Stimulated activated CD8-positive, alpha-beta memory T cell treated with anti-CD3 and anti-CD28 coated beads, Interleukin-7, amount 100 ng/mL, for 4 hours (primary cell): Measurements from ENCODE around the gene ELOA.
"Not testable (repeated sequence)": the region's sequence is repeated elsewhere in the genome, so short reads cannot be mapped to it uniquely, and the experiment has no call there.

ENCODE experiments used
- DNase-seq, 2 donors: peaks; one replicate each; pipeline ENCODE4 v3.0.0-alpha.2; 2020; ENCODE audit warnings: low read depth in 2 of 2

ELOA gene

DNA sequence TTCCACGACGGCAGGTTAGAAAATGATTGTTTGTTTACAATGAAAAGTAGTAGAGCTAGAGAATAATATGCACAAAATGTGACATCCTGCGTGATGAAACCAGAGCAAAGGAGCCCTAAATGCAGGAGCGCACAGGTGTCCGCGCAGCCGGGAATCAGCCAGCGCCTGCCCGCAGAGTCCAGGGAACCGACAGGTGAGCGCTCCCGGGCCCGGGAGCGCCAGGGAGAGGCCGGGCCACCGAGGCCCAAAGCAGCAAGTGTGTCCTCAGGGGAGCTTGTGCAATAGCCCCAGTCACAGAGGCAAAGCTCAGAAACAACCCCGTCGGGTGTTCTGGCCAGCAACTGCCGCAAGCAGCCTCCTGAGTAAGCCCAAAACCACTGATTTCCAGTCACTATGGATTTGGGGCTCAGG lies 58.1 kb downstream of the ELOA start:
- no peak for DNase-seq

DNA sequence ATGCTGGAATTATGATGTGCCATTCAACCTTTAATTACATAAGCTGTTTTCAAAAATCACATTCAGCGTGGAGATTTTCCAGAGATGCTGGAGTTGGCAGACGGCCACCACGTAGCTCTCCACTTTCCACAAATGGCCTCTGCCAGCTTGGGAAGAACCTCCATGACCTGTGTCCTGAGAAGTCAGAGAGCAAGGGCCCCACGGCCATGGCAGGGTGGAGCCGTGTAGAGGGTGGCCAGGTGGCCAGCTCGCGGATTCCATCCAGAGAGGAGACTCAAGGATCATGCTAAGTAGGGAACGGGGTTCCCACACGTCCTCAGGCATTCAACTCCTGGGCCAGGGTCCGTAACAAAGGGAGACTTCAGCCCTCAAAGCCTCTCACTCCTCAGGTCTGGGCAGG lies 58.6 kb downstream of the ELOA start:
- no peak for DNase-seq

DNA sequence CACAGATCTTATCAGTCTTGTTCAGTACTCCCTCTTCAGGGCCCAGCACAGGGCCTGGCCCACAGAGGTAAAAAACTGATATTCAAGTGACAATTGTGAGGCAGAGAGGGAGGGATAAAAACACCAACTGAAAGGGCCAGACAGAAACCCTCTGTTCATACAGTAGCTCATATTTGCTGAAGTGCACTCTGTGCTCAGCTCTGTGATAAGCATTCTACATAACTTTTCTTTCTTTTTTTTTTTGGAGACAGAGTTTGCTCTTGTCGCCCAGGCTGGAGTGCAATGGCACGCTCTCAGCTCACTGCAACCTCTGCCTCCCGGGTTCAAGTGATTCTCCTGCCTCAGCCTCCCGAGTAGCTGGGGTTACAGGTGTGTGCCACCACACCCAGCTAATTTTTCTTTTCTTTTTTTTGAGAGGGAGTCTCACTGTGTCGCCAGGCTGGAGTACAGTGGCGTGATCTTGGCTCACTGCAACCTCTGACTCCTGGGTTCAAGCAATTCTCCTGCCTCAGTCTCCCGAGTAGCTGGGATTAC lies 59.6 kb downstream of the ELOA start:
- not testable (repeated sequence) for DNase-seq

DNA sequence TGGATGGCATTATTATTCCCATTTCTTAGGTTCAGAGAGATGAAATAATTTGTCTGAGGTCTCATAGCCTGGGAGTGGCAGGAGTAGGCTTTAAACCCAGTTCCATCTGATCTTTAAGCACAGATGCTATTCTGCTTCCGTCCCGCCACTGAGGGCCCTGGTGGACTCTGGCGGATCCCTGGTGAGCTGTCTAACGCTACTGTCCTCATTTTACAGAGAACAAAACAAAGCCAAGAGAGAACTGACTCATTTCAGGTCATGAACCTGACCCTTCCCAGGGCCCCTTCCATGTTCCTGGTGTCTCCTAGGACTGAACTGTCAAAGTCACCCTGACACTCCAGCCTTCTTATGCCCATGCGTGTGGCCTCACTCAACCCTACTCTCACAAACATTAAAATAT lies 60.4 kb downstream of the ELOA start:
- DNase-seq: no peak

DNA sequence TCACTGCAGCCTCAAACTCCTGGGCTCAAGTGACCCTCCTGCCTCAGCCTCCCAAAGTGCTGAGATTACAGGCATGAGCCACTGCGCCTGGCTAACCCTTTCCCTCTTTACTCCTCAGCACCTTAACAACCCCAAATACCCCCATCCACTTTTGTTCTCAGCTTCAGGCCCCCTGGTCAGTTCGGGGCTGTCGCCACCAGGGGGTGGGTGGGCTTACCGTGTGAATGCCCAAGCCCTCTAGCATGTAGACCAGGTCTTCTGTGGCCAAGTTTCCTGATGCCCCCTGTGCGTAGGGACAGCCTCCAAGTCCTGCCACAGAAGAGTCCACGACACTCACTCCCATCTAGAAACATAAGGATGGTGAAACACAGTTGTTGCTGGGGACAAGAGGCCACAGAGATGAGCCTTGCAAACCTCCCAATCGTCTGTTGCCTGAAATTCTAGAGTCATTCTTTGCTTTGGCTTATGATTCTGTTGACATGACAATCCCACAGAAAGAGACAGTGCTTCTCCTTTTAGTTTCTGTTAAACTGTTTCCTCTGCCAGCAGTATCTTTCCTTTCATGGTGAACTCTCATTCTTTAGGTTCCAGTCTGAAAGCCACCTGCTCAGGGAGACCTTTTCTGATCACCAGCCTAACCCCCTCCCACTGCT lies 61.0 kb downstream of the ELOA start:
- DNase-seq: no peak

DNA sequence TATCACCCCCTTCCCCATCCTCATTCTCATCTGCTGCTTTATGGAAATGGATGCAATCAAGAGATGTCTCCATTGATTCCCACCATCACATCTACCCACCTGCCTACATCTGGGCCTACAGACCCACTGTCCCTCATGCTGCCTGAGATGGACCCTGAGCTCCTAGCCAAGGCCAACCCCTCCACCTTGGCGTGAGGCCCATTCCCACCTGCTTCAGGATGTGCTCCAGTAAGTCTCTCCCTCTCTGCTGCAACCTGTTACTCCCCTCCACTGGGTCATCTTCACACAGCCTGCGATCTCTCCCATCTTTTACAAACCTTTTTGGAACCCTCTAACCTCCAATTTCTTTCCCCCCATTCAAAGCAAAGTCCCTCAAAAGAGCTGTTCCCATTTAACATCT lies 61.8 kb downstream of the ELOA start:
- DNase-seq: no peak

DNA sequence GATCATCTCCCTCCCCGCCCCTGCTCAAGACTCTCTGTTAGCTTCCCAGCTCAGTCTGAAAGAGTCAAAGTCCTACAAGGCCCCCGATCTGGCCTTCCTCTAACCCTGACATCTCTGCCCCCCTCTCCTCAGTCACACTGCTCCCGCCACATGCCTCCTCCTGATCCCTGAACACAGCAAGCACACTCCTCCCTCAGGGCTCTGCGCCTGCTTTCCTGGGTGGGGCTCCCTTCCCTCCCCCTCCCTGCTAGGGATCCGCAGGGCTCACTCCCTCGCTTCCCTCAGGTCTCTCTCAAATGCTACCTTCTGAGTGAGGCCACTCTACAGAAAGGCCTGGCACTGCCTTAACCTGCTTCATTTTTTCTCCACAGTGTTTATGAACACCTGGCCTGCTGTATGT lies 63.0 kb downstream of the ELOA start:
- no peak for DNase-seq

DNA sequence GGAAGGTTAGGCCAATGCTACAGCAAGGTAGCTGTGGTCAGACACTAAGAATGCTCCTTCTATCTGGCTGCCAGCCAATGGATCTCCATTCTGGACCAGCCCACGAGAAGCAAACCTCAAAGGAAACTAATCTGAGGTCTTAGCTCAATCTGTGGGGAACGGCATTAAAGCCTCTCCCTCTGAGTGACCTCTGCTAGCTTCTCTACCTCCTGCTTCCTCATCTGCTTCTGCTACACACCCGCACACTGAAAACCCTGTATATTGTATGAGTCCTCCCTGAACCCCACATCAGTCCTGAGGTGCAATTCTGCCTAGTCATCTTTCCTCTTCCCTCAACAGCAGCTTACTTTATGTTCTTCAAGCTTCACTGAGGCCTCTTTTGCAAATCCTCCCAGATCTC lies 64.2 kb downstream of the ELOA start:
- DNase-seq: no peak

DNA sequence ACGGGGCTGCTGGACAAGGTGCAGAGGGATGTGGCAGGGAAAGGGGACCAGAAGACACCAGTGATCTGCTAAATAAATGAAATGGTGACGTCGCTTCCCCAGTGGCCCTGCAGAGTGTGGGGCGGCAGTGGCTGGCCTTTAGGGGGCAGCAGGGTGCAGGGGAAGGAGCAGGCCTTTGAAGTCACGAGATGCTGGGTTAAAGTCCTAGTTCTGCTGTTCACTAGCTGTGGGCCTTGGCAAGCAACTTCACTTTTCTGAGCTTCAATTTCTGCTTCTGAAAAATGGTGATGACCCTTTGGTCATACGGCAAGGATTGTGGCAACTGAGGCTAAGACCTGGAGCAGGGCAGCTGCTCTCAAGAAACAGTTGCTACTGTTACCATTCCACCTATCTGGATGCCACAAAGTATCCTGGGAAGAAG lies 66.5 kb downstream of the ELOA start:
- DNase-seq: peak; percentile 64 to 68

DNA sequence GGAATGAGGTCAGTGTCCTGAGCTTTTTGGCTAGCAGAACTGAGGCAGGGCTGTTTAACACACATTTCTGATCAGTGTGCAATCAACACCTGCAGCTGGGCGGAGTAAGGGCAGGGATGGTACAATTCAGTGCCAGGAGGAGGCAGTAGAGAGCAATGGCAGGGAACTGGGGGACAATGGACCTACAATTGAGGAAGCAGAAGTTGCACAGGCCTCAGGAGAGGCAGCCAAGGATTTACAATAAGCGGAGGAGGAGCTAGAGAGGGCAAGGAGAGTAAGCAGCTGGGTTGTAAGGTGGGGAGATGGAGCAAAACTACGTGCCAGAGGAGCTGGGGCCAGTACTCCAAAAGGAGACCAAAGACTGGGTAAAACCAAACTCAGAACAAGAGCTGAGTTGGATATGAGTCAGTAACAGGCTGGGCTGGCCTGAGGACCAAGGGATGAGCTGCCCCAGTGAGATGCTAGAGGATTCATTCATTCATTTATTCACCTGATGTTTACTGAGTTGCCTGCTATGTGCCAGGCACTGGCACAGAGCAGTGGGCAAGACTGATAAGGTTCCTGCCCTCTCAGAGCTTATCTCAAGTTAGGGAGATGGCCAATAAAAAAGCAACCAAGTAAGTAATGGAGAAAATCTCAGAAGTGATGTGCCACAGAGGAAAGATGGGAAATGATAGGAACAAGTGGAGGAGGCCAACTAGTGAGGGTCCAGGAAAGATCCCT lies 67.7 kb downstream of the ELOA start:
- DNase-seq: no peak
